HepG2 (cell line): ENCODE measurements around the gene C16orf78.

Experiments
- CEBPB ChIP-seq: IDR thresholded peaks from 2 replicates; pipeline ENCODE4 v1.6.1; 2011; ENCODE audit warnings: low read depth, low read length, improper control_type of control experiment, borderline replicate concordance
- GATA4 ChIP-seq: sonication (generic); IDR thresholded peaks from 2 replicates; pipeline ENCODE4 v1.6.1; 2016; ENCODE audit warnings: antibody characterized with exemption, low read depth, borderline replicate concordance
- HDAC6 ChIP-seq: fragments of 200-600 bp; sonication (generic); IDR thresholded peaks from 2 replicates; pipeline ENCODE4 v1.7.0; 2017; ENCODE audit warnings: mild to moderate bottlenecking, antibody characterized with exemption, low read length, low read depth
- TF ChIP-seq, protein P1 (sequence below): sonication (generic); formaldehyde crosslinking; IDR thresholded peaks from 2 replicates; pipeline ENCODE4 v1.4.0; 2020; ENCODE audit warnings: missing genetic modification reagents
- TF ChIP-seq, protein P2 (sequence below): sonication (generic); formaldehyde crosslinking; IDR thresholded peaks from 2 replicates; pipeline ENCODE4 v1.5.0; 2020; ENCODE audit warnings: mild to moderate bottlenecking, missing genetic modification reagents, moderate library complexity
- TF ChIP-seq, protein P3 (sequence below), 2 experiments: IDR thresholded peaks; 2 replicates each; pipeline ENCODE4 v1.6.1; 2011 to 2012; ENCODE audit warnings: low read length in 2 of 2, borderline replicate concordance in 1 of 2, low read depth in 1 of 2, mild to moderate bottlenecking in 1 of 2, moderate library complexity in 1 of 2
- TF ChIP-seq, protein P4 (sequence below): sonication (generic); formaldehyde crosslinking; conservative IDR thresholded peaks from 2 replicates; pipeline ENCODE4 v1.8.1; 2023; ENCODE audit warnings: missing genetic modification reagents
- TF ChIP-seq, protein P5 (sequence below): sonication (generic); formaldehyde crosslinking; IDR thresholded peaks from 2 replicates; pipeline ENCODE4 v1.5.0; 2020; ENCODE audit warnings: mild to moderate bottlenecking, missing genetic modification reagents

DNA sequence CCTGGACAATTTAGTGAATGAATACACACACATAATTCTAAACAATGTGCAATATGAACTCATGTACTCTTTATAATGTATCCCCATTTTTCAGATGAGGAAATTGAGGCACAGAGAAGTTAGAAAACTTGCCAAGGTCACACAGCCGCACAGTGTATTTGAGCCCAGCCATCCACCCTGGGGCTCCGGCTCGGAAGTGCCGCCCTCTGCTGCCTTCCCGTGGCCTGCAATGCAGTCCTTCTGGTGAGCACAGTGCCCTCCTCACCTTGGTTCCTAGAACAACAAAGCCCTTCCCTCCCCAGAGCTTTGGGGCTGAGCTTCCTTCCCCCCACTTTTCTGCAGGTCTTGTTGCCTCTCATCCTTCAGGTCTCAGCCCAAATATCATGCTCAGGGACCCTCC lies 63.7 kb downstream of the C16orf78 start:
- TF ChIP-seq, protein P1, sequence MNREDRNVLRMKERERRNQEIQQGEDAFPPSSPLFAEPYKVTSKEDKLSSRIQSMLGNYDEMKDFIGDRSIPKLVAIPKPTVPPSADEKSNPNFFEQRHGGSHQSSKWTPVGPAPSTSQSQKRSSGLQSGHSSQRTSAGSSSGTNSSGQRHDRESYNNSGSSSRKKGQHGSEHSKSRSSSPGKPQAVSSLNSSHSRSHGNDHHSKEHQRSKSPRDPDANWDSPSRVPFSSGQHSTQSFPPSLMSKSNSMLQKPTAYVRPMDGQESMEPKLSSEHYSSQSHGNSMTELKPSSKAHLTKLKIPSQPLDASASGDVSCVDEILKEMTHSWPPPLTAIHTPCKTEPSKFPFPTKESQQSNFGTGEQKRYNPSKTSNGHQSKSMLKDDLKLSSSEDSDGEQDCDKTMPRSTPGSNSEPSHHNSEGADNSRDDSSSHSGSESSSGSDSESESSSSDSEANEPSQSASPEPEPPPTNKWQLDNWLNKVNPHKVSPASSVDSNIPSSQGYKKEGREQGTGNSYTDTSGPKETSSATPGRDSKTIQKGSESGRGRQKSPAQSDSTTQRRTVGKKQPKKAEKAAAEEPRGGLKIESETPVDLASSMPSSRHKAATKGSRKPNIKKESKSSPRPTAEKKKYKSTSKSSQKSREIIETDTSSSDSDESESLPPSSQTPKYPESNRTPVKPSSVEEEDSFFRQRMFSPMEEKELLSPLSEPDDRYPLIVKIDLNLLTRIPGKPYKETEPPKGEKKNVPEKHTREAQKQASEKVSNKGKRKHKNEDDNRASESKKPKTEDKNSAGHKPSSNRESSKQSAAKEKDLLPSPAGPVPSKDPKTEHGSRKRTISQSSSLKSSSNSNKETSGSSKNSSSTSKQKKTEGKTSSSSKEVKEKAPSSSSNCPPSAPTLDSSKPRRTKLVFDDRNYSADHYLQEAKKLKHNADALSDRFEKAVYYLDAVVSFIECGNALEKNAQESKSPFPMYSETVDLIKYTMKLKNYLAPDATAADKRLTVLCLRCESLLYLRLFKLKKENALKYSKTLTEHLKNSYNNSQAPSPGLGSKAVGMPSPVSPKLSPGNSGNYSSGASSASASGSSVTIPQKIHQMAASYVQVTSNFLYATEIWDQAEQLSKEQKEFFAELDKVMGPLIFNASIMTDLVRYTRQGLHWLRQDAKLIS: no peak
- TF ChIP-seq, protein P2, sequence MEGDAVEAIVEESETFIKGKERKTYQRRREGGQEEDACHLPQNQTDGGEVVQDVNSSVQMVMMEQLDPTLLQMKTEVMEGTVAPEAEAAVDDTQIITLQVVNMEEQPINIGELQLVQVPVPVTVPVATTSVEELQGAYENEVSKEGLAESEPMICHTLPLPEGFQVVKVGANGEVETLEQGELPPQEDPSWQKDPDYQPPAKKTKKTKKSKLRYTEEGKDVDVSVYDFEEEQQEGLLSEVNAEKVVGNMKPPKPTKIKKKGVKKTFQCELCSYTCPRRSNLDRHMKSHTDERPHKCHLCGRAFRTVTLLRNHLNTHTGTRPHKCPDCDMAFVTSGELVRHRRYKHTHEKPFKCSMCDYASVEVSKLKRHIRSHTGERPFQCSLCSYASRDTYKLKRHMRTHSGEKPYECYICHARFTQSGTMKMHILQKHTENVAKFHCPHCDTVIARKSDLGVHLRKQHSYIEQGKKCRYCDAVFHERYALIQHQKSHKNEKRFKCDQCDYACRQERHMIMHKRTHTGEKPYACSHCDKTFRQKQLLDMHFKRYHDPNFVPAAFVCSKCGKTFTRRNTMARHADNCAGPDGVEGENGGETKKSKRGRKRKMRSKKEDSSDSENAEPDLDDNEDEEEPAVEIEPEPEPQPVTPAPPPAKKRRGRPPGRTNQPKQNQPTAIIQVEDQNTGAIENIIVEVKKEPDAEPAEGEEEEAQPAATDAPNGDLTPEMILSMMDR (CRISPR knock-in tag): peak; percentile 23; the same call in 1 of the 2 replicates
- TF ChIP-seq, protein P3, sequence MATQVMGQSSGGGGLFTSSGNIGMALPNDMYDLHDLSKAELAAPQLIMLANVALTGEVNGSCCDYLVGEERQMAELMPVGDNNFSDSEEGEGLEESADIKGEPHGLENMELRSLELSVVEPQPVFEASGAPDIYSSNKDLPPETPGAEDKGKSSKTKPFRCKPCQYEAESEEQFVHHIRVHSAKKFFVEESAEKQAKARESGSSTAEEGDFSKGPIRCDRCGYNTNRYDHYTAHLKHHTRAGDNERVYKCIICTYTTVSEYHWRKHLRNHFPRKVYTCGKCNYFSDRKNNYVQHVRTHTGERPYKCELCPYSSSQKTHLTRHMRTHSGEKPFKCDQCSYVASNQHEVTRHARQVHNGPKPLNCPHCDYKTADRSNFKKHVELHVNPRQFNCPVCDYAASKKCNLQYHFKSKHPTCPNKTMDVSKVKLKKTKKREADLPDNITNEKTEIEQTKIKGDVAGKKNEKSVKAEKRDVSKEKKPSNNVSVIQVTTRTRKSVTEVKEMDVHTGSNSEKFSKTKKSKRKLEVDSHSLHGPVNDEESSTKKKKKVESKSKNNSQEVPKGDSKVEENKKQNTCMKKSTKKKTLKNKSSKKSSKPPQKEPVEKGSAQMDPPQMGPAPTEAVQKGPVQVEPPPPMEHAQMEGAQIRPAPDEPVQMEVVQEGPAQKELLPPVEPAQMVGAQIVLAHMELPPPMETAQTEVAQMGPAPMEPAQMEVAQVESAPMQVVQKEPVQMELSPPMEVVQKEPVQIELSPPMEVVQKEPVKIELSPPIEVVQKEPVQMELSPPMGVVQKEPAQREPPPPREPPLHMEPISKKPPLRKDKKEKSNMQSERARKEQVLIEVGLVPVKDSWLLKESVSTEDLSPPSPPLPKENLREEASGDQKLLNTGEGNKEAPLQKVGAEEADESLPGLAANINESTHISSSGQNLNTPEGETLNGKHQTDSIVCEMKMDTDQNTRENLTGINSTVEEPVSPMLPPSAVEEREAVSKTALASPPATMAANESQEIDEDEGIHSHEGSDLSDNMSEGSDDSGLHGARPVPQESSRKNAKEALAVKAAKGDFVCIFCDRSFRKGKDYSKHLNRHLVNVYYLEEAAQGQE (IDR thresholded peaks at IDR 0.05; ENCODE audit: borderline replicate concordance in 1 of 2, low read depth in 1 of 2, low read length in 2 of 2): no peak
- TF ChIP-seq CEBPB (no peak), GATA4 (no peak), HDAC6 (no peak)
- TF ChIP-seq, protein P4, sequence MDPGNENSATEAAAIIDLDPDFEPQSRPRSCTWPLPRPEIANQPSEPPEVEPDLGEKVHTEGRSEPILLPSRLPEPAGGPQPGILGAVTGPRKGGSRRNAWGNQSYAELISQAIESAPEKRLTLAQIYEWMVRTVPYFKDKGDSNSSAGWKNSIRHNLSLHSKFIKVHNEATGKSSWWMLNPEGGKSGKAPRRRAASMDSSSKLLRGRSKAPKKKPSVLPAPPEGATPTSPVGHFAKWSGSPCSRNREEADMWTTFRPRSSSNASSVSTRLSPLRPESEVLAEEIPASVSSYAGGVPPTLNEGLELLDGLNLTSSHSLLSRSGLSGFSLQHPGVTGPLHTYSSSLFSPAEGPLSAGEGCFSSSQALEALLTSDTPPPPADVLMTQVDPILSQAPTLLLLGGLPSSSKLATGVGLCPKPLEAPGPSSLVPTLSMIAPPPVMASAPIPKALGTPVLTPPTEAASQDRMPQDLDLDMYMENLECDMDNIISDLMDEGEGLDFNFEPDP: no peak
- TF ChIP-seq, protein P5, sequence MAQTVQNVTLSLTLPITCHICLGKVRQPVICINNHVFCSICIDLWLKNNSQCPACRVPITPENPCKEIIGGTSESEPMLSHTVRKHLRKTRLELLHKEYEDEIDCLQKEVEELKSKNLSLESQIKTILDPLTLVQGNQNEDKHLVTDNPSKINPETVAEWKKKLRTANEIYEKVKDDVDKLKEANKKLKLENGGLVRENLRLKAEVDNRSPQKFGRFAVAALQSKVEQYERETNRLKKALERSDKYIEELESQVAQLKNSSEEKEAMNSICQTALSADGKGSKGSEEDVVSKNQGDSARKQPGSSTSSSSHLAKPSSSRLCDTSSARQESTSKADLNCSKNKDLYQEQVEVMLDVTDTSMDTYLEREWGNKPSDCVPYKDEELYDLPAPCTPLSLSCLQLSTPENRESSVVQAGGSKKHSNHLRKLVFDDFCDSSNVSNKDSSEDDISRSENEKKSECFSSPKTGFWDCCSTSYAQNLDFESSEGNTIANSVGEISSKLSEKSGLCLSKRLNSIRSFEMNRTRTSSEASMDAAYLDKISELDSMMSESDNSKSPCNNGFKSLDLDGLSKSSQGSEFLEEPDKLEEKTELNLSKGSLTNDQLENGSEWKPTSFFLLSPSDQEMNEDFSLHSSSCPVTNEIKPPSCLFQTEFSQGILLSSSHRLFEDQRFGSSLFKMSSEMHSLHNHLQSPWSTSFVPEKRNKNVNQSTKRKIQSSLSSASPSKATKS: no peak
